ENCODE measurements around the gene TCF7. TPM values are rescaled to one million over a fixed set of nuclear protein-coding genes. Genes with fewer than 3 reads are reported as not detected.
A peak's percentile ranks its signal among the peaks of the same experiment; 100 is the strongest.

The TCF7 gene
- total and polyA plus RNA-seq, 2 of the 13 experiments (the other 11 are each of a cell fraction or from before 2014, with no cell fraction given): 6.3 to 6.8 TPM

- TF ChIP-seq, protein P1, sequence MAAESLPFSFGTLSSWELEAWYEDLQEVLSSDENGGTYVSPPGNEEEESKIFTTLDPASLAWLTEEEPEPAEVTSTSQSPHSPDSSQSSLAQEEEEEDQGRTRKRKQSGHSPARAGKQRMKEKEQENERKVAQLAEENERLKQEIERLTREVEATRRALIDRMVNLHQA (CRISPR knock-in tag; IDR thresholded peaks at IDR 0.05): no peak
These were observed 62.3 kb downstream of the TCF7 start, which contains the start of gene SKP1 (continued) for GRCh38 chr5:134176511-134177368.

DNA sequence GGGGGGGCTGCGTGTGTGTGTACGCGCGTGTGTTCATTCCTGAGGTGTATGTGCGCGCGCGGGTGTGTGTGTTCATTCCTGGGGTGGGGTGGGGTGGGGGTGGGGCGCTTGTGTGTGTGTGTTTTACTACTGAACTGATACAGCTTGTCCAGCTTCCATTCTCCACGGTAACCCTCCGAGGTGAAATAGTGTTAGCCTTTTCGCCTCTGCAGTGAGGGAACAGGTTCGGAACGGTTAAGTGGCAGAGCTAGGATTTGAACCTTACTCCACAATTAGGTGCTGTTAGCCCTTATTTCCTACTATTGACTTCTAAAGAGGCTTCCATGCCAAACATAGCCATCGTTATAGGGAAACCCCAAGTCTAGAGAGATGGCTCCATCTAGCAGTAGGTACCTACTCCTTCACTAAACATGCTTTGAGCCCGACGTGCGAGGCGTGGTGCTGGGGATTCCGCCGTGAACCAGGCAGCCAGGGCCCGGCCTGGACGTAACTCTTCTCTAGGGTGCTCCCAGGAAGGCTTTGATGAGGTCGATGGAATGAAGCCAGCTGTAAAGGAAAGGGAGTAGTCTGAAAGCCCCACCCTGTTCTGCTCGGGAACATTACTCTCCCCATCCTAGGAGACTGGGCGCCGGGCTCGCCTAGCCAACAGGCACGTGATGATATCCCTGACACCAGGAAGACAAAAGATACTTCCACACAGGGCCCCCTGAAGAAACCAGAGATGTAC lies 63.1 kb downstream of the TCF7 start:
- Histone ChIP-seq H3K27me3 (ENCODE audit: control insufficient read depth in 1 of 2, insufficient read depth in 2 of 2, low read length in 2 of 2) (no peaks in the 10 kb centered on the region), H3K27ac (ENCODE audit: extremely low read length, insufficient read depth, low read length) (peak overlapping the region; percentile 98), H3K79me2 (ENCODE audit: insufficient read depth, low read length) (peaks cover 40% of the 10 kb centered on the region), H3K9me3 (ENCODE audit: low read length) (no peaks in the 10 kb centered on the region), H3K4me3 (replicated peaks in 1 of 3; ENCODE audit: insufficient read depth in 1 of 3, low read depth in 2 of 3, low read length in 3 of 3) (peak overlapping the region; percentile 95 to 97 (median 97)), H2AFZ (ENCODE audit: low read length) (peak overlapping the region; percentile 60), H3K36me3 (replicated peaks in 1 of 2; ENCODE audit: control insufficient read depth in 1 of 2, insufficient read depth in 2 of 2, low read length in 2 of 2) (peaks cover under 1 to 10% of the 10 kb centered on the region in 2 experiments; a peak in 4 of 5 replicates), H3K4me1 (ENCODE audit: insufficient read depth, low read length) (peaks cover 45% of the 10 kb centered on the region), H3K9ac (ENCODE audit: insufficient read depth, low read depth, low read length) (peak overlapping the region; percentile 99), H3K4me2 (ENCODE audit: low read depth, low read length) (peak overlapping the region; percentile 99), H4K20me1 (ENCODE audit: insufficient read depth, low read length) (peaks cover 32% of the 10 kb centered on the region)
- BruUV-seq (replicated peaks): TSS peak; percentile 97
- intact Hi-C loops (cut with micrococcal nuclease; ENCODE audit: unreplicated experiment) (loop anchor here (5.0 kb wide), 1 partner anchor 50 kb away; the partner anchor contains the start of gene PPP2CA), in situ Hi-C loops (cut with HindIII; ENCODE audit: extremely low pct_ligation_motif_present, low pct_unique_long_range_greater_than_20kb) (loop anchor here (5.0 to 25.0 kb wide), 2 partner anchors 50 to 410 kb away; partner anchors contain the start of gene PPP2CA)
- 0% methylated on average over 11 of the region's 29 CpGs for WGBS (ENCODE audit: low lambda C conversion rate)
- DNase-seq (ENCODE audit: low spot score) (peak; percentile 49), ATAC-seq (peak; percentile 38), FAIRE-seq (no peak)
- ChIA-PET POLR2A (interaction anchor here (0.8 to 2.9 kb wide), 21 partner anchors 9 to 410 kb away, joined by 3 to 46 read pairs (median 4); partner anchors contain the start of gene PPP2CA), CTCF (ENCODE audit: low intra/inter-chr PET ratio, low total read pairs) (no interaction called here)
- TF ChIP-seq MED13 (CRISPR knock-in tag; IDR thresholded peaks at IDR 0.05) (no peak), MYC (CRISPR knock-in tag; IDR thresholded peaks at IDR 0.05; ENCODE audit: borderline replicate concordance) (peak; percentile 48; the same call in 1 of the 2 replicates), PTBP1 (IDR thresholded peaks at IDR 0.05; ENCODE audit: low read depth, low read length, poor library complexity, severe bottlenecking) (no peak), PRDM4 (CRISPR knock-in tag; IDR thresholded peaks at IDR 0.05; ENCODE audit: borderline replicate concordance) (no peak), ZNF501 (CRISPR knock-in tag; IDR thresholded peaks at IDR 0.05) (no peak; the same call in 1 of the 2 replicates), HIVEP1 (CRISPR knock-in tag; IDR thresholded peaks at IDR 0.05) (0 out of 2 replicates have a peak, but pooled peaks have one; percentile 18), SNRNP70 (IDR thresholded peaks at IDR 0.05; ENCODE audit: low read depth, low read length) (no peak), SALL1 (CRISPR knock-in tag; IDR thresholded peaks at IDR 0.05) (no peak), RCOR2 (CRISPR knock-in tag; IDR thresholded peaks at IDR 0.05) (no peak)
- TF ChIP-seq, protein P2, sequence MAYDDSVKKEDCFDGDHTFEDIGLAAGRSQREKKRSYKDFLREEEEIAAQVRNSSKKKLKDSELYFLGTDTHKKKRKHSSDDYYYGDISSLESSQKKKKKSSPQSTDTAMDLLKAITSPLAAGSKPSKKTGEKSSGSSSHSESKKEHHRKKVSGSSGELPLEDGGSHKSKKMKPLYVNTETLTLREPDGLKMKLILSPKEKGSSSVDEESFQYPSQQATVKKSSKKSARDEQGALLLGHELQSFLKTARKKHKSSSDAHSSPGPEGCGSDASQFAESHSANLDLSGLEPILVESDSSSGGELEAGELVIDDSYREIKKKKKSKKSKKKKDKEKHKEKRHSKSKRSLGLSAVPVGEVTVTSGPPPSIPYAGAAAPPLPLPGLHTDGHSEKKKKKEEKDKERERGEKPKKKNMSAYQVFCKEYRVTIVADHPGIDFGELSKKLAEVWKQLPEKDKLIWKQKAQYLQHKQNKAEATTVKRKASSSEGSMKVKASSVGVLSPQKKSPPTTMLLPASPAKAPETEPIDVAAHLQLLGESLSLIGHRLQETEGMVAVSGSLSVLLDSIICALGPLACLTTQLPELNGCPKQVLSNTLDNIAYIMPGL (CRISPR knock-in tag; IDR thresholded peaks at IDR 0.05; ENCODE audit: borderline replicate concordance in 1 of 2, low read depth in 1 of 2): peak in 1 of 2 experiments; percentile 29; a peak in 1 of 4 replicates

Data from HepG2 (cell line).